Fibroblast of pulmonary artery (primary cell): ENCODE measurements around the gene SERTAD3.

Source experiments
- DNase-seq: peaks from one replicate; pipeline ENCODE4 v3.0.0-alpha.2; 2010; ENCODE audit warnings: low read depth
- H3K4me3 ChIP-seq: replicated peaks from 2 replicates; pipeline ENCODE4 v1.5.1; 2011; ENCODE audit warnings: low read depth, mild to moderate bottlenecking, control low read depth, low read length, moderate library complexity
- CTCF ChIP-seq: IDR thresholded peaks from 2 replicates; pipeline ENCODE4 v1.5.1; 2011; ENCODE audit warnings: mild to moderate bottlenecking, control low read depth, low read length, inconsistent platforms; ENCODE audit errors: missing control alignments

Gene SERTAD3

GRCh38 chr19:40419066-40419612, 25.0 kb downstream of the SERTAD3 start:
- TF ChIP-seq CTCF = no peak
- H3K4me3 ChIP-seq = no peak overlapping the region

DNA sequence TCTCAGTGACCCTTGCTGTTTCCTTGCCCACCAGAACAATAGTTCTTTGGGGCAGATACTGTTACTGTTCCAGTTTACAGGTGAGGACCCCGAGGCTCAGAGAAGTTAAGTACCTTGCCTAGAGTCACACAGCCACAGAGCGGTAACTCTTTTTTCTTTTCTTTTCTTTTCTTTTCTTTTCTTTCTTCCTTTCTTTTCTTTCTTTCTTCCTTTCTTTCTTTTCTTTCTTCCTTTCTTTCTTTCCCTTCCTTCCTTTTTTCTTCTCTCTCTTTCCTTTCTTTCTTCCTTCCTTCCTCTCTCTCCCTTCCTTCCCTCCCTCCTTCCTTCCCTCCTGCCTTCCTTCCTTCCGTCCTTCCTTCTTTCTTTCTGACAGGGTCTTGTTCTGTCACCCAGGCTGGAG, 26.1 kb downstream of the SERTAD3 start:
- no peak for DNase-seq
- no peak overlapping the region for H3K4me3 ChIP-seq
- TF ChIP-seq CTCF = no peak

More at GRCh38 chr19:40419066-40419612, 25.0 kb downstream of the SERTAD3 start:
- no peak for DNase-seq

GRCh38 chr19:40417643-40417981, 26.5 kb downstream of the SERTAD3 start:
- H3K4me3 ChIP-seq = no peak overlapping the region
- no peak for DNase-seq

GRCh38 chr19:40416918-40417642, 27.1 kb downstream of the SERTAD3 start:
- H3K4me3 ChIP-seq = no peak overlapping the region
- DNase-seq = peak; percentile 20
- TF ChIP-seq CTCF = no peak

More at GRCh38 chr19:40417643-40417981, 26.5 kb downstream of the SERTAD3 start:
- TF ChIP-seq CTCF = no peak

DNA sequence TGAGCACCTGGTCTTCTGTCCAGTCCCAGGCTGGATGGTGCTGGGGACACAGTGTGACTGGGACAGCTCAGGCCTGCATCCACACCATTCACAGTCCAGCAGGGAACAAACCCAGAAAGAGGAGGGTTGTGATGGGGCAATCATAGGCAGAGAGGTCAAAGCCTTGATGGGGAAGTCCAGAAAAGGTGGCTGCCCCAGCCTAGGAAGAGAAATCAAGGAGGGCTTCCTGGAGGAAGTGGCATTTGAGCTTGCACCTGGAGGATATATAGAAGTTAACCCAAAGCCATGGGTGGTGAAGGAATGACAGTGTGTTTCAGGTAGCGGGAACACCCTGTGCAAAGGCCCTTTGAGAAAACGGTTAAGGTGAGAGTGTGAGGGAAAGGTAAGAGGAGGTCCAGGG, 28.4 kb downstream of the SERTAD3 start:
- no peak for DNase-seq
- H3K4me3 ChIP-seq = no peak overlapping the region
- TF ChIP-seq CTCF = no peak

DNA sequence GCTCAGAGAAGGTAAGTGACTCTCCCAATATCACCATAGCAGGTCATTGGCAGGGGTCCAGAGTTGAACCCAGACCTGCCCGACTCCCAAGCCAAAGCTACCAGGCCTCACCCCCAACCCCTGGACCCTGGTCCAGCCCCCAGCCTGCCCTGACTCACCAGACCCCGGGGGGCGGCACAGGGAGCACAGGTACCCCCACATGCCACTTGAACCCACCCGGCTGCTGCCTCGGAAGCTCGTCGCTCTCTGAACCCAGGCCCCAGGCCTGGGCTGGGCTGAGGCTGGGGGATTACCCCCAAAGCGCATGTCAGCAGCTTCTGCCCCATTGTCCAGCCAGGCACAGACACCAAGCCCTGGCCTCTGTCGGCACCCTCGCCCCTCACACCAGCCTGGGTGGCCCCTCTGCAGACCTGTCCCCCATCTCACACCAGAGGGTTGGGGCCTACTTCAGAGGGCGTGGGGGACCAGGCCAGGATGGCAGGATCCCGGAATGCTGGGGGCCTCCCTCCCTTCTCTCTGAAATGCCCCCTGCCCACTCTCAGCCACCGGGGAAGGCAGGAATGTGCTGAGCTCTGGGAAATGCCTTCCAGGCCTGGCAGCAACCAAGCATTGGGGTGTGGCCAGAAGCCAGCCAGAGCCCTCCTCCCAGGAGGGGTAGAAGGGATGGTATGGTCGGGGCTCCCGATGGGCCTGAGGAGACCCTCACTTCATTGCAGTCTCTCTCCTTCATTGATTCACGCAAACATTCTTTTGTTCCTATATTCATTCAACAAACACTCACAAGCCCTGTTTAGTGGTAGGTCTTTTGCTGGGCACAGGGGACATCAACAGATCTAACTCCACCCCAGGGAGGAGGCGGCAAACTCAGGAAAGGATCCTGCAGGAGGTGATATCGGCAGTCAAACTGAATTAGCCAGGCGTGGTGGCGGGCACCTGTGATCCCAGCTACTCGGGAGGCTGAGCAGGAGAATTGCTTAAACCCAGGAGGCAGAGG, 29.3 kb downstream of the SERTAD3 start:
- TF ChIP-seq CTCF = no peak
- DNase-seq = no peak
- no peak overlapping the region for H3K4me3 ChIP-seq
